ENCODE results near the gene ATP6V0E2.

Gene ATP6V0E2

DNA sequence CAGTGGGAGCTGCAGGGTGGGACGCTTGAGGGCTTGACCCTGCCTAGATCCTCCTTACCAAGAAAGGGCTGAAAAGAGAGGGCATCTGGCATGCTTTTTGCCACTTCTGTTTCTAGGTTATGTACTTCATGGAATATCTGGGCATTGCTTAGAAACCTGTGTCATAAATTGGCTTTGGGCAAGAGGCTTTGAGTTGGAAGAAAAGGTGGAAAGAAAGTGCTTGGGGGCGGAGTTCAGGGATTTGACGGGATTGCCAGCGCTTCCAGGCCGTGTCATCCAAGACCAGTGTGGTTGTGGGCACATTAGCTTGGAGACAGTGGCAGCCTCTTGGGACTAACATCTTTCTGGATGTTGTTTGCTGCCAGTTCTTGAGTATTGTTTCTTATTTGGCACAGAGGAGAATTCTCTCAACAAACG, 34.8 kb upstream of the ATP6V0E2 start:
- DNase-seq: no peak

DNA sequence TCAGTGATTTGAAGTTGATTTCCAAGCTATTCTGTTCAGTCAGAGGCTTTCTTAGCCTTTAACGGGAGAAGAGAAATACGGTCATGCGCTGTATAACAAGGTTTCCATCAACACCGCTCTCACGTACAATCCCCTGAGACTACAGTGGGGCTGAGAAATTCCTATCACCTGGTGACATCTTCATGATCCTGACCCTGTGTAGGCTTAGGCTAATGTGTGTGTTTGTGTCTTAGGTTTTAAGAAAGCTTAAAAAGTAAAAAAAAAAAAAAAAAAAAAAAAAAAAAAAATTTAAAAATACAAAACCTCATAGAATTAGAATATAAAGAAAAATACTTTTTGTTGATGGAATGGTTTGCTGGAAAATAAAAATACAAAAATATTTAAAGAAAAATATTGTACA, 33.8 kb upstream of the ATP6V0E2 start:
- no peak for DNase-seq

GRCh38 chr7:149843566-149843965, 30.2 kb upstream of the ATP6V0E2 start:
- DNase-seq: no peak

- no peak for DNase-seq
Observed at GRCh38 chr7:149844445-149844844, 29.3 kb upstream of the ATP6V0E2 start.

DNA sequence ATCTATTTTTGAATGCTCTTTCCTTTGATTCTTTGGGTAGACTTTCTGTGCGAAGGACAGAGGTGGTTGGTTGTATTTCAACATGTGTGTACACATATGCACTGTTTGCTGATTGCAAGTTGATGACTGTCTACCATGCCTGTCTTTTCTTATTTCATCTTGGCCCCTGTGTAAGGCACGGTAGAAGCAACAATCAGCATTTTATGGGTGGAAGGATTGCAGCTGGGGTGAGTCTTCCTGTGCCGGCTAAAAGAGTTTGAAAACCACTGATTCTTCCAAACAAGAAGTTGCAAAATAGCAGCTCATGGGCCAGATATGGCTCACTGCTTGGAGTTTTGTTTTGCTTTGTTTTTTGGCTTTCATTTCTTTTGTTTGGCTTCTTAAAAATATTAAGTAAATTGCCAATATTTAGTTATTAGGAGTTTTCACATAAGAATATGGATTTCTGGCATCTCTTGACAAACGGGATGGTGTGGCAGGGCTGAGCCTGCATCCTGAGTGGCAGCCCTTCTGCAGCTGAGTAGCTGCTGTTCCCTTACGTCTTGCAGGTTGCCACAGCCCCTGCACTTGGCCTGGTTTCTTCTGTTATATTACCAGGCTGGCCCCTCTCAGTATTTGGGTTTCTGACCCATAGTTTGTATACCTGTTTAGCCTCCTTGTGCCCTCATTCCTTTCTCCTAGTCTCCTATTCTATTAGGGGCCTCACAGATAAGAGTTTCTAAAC, 28.4 kb upstream of the ATP6V0E2 start:
- DNase-seq: no peak

DNA sequence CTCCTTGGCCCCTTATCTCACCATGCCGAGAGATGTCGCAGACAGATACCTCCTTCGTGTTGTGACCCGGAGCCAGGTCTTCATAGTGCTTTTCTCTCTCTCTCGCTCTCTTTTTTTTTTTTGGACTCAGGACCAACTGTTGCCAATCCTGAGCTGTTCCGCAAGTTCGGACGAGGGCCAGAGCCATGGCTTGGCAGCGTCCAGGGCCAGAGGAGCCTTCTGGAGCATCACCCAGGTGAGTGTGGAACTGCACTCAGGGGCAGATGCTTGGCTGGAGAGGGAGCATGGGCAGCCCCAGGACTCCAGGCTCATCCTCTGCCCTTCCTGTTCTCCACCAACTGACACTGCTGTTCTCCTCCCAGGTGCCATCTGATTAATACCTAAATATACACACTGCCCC, 27.7 kb upstream of the ATP6V0E2 start:
- DNase-seq: no peak

- DNase-seq: no peak
Observed at GRCh38 chr7:149846436-149847046, 27.2 kb upstream of the ATP6V0E2 start.

- no peak for DNase-seq
Observed at GRCh38 chr7:149849174-149849573, 24.6 kb upstream of the ATP6V0E2 start.

- no peak for DNase-seq
Observed at GRCh38 chr7:149850007-149850594, 23.7 kb upstream of the ATP6V0E2 start.

GRCh38 chr7:149850716-149851115, 23.1 kb upstream of the ATP6V0E2 start:
- no peak for DNase-seq

DNA sequence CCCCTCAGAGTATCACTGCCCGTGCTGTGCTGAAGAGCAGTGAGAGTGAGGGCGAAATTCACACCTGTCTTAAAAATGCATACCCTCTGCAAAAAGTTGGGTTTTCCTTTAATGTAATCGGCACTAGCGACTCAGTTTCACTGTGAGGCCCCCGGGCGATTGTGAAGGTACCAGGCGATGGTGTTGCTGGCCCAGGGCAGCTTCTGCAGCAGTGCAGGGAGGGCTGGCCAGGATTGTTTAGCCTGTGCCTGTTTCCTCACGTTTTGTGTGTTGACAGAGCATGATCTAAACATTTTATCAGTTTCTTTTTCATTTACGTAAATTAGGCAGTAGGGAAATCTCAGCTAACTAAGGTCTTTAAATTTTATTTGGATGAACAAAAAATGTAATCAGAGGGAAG, 22.3 kb upstream of the ATP6V0E2 start:
- DNase-seq: no peak

GRCh38 chr7:149853157-149853556, 20.6 kb upstream of the ATP6V0E2 start:
- no peak for DNase-seq

GRCh38 chr7:149854611-149855360, 19.0 kb upstream of the ATP6V0E2 start:
- peak; percentile 92 for DNase-seq

- no peak for DNase-seq
Observed at GRCh38 chr7:149855361-149856305, 18.1 kb upstream of the ATP6V0E2 start.

- no peak for DNase-seq
Observed at GRCh38 chr7:149856583-149856982, 17.2 kb upstream of the ATP6V0E2 start.

- no peak for DNase-seq
Observed at GRCh38 chr7:149859369-149859768, 14.4 kb upstream of the ATP6V0E2 start.

- DNase-seq: no peak
Observed at GRCh38 chr7:149859876-149860275, 13.9 kb upstream of the ATP6V0E2 start.

GRCh38 chr7:149860821-149861727, 12.7 kb upstream of the ATP6V0E2 start:
- no peak for DNase-seq

GRCh38 chr7:149861728-149862045, 12.1 kb upstream of the ATP6V0E2 start:
- DNase-seq: no peak

DNA sequence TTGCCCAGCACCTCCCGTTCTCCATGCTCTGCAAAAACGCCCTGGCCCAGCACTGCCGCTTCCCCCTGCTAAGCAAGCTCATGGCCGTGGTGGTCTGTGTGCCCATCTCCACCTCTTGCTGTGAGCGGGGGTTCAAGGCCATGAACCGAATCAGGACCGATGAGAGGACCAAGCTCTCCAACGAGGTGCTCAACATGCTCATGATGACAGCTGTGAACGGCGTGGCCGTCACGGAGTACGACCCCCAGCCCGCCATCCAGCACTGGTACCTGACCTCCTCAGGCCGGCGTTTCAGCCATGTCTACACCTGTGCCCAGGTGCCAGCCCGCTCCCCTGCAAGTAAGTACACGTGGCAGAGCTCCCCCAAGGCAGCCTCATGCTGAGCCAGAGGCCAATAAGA, 11.6 kb upstream of the ATP6V0E2 start:
- no peak for DNase-seq

DNA sequence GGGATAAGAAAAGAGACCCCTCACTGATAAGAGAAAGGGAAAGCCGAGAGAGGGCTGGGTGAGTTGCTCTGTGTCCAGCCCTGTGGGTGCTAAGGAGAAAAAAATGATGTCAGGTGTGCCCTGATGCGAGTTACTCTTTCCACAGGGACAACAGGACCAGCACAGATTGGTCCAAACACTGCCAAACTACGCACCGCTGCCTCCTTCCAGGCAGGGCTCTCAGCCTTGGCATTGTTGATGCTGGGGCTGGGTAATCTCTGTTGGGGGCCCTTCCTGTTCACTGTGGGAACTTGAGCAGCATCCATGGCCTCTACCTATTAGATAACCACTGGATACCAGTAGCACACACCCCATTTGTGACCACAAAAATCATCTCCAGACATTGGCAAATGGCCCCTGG, 10.3 kb upstream of the ATP6V0E2 start:
- DNase-seq: no peak

- DNase-seq: no peak
Observed at GRCh38 chr7:149864023-149864422, 9.7 kb upstream of the ATP6V0E2 start.
